AG08395 (cell line): ENCODE measurements around the gene OR13J1.
A peak's percentile ranks its signal among the peaks of the same experiment; 100 is the strongest.

ENCODE experiments used
- DNase-seq: peaks from one replicate; pipeline ENCODE4 v3.0.0; 2012; ENCODE audit warnings: mixed read lengths, low spot score

Gene OR13J1

DNA sequence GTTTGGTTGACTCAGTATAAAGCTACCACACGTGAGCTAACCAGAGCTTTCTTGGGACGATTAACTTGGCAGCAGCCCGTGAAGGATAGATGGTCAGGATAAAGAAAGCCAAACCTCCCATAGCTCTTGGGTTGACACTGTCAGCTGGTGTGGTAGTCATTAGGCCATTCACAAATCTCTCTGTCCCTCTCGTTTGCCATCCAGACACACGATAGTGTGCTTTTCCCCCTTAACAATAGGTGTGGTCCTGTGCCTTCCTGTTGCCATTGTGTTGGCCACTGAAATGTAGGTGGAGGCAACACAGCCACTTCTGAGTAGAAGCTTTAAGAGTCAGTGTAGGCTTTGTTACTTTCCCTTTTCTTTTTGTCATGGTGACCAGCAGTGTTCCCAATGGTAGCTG lies 11.7 kb downstream of the OR13J1 start:
- no peak for DNase-seq

GRCh38 chr9:35856882-35857281 lies 13.3 kb downstream of the OR13J1 start:
- no peak for DNase-seq

GRCh38 chr9:35856206-35856605 lies 14.0 kb downstream of the OR13J1 start:
- DNase-seq = no peak

GRCh38 chr9:35854091-35854762 lies 16.0 kb downstream of the OR13J1 start:
- no peak for DNase-seq

GRCh38 chr9:35852876-35853865 lies 17.0 kb downstream of the OR13J1 start:
- no peak for DNase-seq

- no peak for DNase-seq
Observed at GRCh38 chr9:35852267-35852815, 17.9 kb downstream of the OR13J1 start.

DNA sequence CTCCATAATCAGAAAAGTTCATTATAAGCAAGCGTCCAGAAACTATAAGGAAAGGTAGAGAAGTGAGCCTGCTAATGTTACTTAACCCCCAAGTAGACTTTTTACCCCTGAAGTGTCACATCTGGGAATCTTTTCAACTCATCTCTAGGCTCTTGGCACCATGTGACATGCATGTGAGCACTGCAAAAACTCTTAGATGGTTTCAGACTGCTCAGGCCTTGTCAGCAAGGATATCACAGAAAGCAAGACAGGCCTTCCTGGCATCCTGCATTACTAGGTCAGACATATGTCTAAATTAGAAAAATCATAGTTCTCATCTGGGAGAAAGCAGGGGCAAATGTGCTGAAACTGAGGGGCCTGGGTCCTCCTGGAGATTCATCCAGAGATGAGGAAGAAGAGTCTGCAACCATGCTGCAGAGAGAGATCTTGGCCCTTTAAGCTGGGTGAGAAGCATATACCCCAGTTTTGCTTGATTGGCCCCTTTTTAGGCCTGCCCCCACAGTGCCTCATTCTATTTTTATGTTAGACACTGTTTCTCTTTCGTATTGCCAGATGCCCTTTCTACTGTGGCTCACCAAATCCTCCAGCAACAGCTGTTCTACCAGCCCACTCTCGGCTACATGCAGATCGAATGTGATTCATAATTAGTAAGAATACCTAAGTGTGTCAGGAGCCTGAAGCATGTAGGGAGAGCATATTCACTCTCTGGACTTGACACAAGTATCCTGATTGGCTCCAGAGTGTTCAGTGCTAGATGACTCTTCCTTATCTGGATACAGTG lies 22.2 kb downstream of the OR13J1 start:
- peak; percentile 89 for DNase-seq

DNA sequence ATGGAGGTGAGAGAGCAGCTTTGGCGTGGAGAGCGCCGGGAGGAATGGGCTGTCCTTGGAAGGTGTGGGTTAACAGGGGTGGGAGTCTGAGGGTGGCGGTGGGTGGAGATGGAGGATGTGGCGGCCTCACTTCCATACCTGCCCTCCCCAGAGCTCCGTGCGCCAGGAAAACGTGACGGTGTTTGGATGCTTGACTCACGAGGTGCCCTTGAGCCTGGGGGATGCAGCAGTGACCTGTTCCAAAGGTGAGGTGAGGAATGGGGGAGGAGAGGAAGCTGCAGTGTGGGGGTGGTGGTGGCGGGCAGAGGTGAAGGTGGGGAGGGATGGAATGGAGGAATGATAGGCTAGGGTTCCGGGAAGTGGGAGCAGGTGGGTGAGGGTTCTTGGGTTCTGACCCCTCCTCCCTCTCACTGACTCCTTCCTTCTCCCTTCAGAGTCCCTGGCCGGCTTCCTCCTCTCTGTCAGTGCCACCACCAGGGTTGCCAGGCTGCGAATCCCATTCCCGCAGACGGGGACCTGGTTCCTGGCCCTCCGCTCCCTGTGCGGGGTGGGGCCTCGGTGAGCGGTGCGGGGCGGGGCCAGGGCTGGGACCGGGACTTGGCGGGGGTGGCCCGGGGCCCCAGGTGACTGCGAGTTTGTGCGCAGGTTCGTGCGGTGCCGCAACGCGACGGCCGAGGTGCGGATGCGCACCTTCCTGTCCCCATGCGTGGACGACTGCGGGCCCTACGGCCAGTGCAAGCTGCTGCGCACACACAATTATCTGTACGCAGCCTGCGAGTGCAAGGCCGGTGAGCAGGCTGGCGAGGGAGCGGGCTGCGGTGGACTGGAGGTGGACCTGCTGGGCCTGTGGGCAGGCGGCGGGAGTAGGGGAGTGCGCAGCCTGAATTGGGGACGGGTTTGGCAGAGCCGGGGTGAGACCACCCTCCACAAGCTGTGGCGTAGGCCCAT lies 24.1 kb downstream of the OR13J1 start:
- no peak for DNase-seq

DNA sequence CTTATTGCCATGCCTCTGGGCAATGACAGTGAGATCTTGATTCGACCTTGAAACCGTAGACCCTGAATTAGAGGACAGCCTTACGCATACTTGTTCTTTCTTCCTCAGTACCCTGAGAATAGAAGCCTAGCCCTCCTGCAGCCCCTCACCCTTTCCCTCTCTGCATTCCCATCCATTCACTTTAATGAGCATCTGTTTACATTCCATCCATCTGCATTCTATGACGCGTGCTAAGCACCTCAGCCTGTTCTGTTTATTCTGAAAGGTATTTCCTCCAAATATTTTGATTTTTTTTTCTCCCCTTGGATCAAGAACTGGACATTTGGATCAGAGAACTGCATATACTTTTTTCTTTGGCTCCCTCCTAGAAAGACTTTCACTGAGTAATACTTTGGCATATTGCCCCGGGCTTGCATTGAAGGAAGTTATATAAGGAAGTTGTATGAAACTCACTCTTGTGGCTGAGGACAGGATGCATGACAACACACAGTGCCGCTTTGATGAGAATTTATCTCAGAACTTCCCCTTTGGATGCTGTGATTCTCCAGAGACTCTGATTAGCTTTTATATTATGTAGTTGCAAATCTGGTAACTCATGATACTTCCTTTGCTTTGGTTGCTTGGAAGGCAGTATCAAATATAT lies 25.5 kb downstream of the OR13J1 start:
- peak; percentile 77 for DNase-seq

DNA sequence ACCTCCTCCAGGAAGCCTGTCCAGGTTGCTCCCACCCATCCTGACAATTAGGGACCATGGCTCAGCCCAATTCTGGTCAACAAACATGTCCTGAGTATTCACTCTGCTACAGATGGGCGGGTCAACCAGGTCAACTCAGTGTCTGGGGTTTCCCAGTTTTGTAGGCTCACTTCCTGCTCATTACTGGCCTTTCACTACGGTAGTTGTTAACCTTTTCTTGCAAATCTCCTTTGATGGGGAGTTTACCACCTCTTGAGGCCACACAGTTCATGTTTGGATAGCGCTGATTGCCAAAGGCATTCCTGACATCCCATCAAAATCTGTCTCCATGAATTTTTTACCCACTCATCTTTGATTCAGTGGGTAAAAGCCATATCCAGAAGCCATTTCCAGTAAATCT lies 27.4 kb downstream of the OR13J1 start:
- DNase-seq = no peak

GRCh38 chr9:35842020-35842745 lies 28.0 kb downstream of the OR13J1 start:
- no peak for DNase-seq

DNA sequence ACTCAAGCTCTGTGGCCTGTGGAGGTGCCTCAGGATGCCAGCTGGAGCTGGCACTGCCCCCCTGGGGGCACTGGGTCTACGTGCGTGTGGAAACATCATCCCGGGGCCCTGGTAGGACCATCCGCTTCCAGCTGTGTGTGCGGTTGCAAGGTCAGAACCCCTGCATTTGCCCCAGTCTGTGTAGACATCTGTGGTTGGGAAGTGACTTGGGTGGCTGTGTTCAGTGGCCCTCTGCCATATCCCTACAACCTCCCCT lies 28.6 kb downstream of the OR13J1 start:
- no peak for DNase-seq

DNA sequence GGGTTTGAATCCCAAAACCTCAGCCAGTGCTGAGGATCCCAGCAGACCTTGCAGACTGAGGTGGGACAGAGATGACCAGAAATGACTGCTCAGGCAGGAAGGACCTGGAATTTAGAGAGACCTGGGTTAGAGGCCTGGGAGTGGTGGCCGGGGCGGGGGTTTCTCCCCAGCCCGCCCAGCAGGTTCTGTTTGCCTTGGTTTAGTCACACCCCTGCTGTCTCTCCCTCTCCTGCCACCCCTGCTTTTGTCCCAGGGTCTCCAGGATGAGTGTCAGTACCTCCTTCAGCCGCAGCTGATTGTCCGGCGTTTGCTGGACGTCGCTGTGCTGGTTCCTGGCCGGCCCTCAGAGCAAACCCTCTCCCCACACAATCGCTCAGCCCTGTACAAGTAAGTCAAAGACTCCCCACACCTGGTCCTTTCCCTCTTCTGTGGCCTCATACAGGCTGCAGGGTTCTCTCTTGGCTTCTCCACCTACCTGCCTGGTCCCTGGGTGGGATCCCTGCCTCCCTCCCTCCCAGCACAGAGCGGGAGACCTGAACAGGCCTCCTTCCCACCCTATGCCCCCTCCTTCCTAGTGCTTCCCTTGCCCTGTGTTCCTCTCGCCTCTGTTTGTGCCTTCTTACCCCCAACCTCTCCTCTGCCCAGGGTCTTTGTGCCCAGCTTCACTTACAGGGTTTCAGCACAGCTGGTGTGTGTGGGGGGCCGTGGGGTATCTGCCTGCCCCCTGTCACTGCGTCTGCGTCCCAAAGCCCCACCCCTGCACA lies 29.1 kb downstream of the OR13J1 start:
- no peak for DNase-seq

DNA sequence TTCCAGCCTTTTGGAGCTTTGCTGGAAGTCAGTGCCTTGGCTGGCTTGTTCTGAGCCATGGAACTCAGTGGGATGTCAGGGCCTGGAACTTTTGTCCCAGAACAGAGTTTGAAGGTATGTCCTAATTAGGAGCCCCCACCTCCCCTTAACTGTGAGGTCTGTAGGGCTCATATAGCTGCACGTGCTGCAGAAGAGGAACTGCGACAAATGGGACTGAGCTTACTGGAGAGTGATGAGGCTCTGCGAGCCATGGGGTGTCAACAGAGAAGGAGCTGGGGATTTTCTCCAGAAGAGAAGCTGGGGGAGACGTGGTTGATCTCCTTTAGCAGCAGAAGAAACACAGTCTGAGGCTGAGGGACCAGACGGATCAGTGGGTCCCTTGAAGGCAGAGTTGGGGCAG lies 30.3 kb downstream of the OR13J1 start:
- no peak for DNase-seq

DNA sequence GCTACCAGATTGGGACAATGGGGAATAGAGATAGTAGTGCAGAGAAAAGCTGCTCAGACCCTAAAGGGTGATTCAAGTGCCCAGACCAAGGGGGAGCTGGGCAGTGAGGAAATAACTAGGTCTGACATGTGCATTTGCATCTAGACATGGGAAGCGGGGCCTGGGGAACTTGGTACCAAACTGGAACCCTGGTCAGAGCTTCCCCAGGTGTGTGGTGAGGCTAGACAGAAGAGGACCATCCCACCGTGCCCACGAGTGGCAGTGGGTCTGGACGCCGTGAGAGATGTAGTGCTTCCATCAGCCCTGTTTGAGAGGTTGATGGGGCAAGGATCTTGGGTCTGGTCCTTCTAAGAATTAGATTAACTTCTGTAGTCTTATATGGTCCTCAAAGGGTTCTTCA lies 33.6 kb downstream of the OR13J1 start:
- no peak for DNase-seq

GRCh38 chr9:35835766-35836165 lies 34.4 kb downstream of the OR13J1 start:
- no peak for DNase-seq

- DNase-seq = no peak
Observed at GRCh38 chr9:35835216-35835632, 35.0 kb downstream of the OR13J1 start.

- DNase-seq = no peak
Observed at GRCh38 chr9:35834260-35835215, 35.7 kb downstream of the OR13J1 start.
